Kidney tubule cell (primary cell): ENCODE measurements around the gene RBM33.

ENCODE experiments used
- DNase-seq: peaks from one replicate; pipeline ENCODE4 v3.0.0-alpha.2; 2018; ENCODE audit warnings: low spot score

The RBM33 gene

DNA sequence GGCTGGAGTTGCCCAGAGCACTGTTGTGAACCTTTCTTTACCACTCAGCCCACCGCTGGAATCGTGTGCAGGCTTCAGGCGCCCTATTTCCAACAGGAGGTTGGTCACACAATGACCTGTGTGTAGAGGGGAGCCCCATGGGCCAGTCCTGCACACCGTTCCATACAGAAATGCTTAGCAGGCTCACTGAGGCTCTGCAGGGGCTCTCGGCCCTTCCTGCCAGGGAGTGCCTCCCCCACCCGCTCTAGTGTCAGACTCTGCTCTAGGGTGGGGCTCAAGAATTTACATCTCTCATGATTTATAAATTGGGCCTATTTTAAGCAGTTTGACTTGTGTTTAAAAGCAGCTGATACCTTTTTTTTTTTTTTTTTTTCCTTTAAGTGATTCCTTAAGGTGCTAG is 125.8 kb downstream of the RBM33 start:
- DNase-seq: no peak

DNA sequence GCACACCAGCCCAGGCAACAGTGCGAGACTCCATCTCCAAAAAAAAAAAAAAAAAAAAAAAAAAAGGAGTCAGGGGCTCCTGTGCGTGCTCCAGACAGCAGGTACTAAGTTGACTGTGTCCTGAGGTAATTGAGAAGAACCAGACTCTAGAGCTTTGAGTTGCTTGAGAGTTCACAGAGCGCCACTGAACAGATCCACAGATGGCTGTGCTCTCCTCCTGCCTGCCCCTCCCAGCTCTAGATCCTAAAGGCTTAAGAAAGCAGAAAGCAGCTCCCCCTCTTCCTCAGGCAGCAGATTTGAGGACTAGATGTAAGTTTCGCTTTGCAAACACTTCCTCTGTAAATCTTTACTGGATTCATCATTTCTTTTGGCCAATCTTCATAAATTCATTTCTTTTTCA is 129.1 kb downstream of the RBM33 start:
- no peak for DNase-seq

DNA sequence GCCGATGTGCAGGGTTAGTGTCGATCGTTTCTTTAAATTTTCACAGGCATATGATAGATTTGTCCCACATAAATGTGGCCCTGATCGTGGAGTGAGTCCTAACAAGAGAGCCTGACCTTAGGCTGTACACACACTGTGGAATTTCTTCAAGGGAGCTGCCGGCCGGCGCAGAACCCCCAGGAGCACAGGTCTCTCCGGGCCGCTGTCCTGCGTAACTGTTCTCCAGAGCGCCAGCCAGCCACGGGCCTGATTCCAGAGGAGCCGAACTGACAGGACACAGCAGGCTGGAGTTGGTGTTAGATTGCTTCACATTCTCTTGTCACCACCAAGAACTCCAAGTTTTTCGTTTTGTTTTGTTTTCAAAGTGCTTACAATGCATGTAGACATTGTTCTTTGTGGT is 130.5 kb downstream of the RBM33 start:
- no peak for DNase-seq

DNA sequence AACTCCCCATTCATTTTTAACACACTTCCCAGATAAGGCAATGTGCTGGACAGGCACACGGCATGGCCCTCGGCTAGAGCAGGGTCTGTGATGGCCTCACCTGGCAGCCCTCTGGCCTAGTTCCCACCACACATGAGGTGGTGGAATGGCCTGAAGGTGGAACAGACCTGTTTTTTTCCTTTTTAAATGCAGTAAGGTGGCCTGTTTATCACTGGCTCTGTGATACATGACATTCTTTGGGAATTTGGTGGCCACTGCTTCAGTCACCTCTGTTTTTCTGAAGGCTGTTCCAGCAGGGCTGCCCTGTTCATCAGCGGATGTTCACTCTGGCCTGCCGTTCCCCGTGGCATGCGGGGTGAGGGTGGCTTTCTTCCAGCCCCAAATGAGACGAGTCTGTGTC is 131.2 kb downstream of the RBM33 start:
- DNase-seq: no peak

DNA sequence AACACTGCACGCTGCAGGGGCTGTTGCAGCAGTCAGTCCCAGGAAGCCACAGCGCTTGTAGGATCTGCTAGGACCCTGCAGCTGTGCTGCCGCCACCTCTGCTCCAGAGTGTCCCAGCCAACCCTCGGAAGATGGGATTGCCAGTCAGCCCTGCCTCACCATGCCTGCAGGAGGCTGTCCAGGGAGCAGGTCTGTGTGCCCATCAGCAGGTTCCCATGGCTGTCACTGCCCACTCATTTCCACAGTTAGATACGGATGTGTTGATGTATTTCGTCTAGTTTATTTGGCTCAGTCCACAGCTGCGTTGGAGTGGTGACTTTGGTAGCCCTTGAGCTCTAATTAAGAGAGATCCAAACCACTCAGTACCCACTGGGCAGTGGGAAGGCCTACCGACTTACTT is 132.1 kb downstream of the RBM33 start:
- DNase-seq: no peak

DNA sequence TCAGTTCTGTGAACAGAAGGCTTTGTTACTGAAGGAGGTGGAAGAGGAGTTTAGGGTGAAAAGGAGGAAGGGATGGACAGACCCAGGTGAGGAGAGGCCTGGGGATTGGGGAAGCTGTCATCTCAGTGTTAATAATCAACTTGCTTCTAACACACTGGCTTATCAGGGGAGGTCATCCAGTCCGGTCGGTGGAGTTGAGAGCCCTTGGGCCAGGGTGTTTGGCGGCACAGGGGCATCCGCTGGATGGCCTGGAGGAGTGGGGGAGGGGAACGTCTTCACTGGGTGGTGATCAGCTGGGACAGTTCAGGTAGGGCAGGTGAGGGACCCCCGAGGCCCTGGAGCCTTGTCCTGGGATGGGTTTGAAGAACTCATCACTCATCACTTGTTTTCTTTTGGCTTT is 133.9 kb downstream of the RBM33 start:
- no peak for DNase-seq

DNA sequence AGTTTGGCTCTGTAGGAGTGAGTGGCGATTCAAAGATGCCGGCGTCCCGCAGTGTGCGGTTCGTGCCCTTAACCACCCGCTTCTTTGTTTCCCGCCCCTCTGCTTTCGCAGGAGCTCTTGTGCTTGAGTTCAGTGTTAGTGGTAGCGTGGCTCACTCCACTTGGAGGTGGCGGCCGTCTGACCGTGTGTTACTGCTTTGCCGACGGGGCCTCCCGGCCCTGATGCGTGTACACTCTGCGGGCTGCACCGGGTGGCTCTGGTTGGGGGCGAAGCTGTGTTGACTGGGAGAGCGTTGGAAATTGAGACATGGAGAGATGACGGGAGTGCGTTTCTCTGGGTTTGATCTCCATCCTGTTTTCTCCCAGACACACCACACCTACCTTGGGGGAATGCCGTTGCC is 136.4 kb downstream of the RBM33 start:
- DNase-seq: no peak

DNA sequence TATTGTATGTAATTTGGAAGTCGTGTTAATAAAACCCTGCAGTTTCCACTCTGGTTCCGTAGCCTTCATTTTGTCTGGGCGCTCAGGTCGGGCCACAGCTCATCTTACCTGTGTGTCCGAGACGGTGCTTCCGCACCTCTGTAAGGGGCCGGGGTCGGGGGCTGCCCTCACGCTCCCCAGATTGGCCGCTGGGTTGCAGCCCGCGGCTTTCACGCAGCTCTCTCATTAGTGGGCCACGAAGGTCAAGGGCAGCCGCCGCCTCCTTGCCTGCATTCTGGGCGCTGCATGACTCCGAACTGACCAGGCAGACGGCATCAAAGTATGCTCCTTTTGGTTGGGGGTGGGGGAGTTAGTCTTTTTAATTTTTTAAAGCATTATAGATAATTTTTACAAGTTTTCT is 137.0 kb downstream of the RBM33 start:
- DNase-seq: no peak

DNA sequence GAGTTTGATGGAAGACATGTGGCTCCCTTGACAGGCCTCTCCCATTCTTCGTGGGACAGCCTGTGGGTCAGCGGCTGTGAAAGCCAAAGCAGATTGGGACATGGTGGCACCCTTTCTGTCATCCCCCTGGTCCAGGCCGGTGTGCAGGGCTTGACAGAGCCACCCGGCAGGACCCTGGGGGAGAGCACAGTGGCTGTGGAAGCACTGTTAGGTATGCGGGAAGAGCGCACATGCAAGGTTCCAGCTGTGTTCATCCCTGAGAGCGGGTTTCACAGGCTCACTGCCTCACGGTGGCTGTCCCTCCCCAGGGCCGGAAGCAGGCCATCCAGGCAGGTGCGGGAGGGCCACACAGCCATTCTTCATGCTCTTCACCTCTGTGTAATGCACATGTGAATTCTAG is 138.0 kb downstream of the RBM33 start:
- no peak for DNase-seq

DNA sequence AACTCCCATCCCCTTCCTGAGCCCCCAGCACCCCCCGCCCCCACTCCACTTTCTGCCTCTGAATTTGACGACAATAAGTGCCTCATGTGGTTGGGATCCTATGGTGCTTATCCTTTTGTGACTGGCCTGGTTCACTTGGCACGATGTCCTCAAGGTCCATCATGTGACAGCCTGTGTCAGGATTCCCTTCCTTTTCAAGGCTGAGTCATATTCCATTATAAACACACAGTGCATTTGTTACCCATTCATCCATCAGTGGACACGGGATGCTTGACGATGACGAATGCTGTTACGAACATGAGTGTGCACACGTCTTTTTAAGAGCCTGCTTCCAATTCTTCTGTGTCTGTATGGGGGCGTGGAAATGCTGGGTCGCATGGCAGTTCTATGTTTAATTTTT is 141.1 kb downstream of the RBM33 start:
- peak; percentile 65 for DNase-seq

DNA sequence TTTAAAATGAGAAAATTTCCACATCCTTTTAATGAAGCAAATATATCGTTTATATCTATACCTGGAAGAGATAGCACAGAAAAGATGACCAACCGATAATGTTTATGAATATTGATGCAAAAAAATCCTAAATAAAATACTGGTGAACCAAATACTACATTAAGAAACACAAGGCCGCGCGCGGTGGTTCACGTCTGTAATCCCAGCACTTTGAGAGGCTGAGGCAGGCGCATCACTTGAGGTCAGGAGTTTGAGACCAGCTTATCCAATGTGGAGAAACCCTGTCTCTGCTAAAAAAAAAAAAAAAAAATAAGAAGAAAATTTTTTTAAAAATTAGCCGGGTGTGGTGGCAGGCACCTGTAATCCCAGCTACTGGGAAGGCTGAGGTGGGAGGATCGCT is 142.0 kb downstream of the RBM33 start:
- DNase-seq: no peak

DNA sequence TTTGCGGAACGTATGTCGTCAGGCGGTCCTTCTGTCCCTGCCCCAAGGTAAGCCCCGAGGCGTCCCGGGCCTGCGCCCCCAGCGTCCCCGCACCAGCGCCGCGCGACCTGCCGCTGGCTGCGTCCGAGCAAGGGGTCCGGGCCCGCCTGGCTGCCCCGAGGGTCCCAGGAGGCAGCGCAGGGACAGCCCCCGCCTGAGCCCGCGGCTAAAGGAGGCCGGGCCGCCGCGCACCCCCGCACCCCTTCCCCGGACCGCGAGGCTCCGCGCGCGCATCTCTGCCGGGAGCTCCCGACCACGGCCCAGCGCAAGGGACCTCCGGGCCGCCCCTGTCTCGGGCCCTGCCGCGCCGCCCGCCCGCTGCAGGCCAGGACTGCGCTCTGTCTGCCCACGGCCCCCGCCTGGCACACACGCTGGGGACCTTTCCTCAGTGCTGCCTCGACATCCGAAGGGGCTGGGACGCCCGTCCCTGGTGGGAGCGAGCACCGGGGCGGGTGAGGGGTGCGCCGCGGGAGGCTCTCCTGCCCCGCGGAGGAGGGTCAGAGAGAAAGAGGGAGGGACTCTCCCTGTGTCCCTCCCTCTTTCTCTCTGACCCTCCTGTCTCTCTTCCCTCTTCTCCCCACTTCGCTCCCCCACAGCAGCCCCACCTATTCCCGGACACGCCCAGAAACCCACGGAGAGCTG is 142.8 kb downstream of the RBM33 start:
- no peak for DNase-seq

DNA sequence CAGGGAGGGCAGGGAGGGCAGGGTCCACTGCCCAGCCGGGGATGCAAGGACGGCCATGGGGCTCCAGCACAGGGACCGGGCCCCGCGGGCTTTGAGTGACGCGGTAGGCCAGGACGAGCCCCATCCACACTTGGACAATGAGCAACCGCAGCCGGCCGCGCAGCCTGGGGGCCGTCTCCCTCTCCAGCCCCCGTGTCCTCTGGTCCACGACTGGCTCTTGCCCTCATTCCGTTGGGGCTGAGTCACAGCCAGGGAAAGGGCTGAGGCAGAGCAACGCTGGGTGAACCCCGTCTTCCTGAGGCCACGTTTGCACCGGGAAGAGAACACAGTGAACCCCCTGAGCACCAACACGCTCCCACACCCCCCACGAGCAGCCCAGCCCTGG is 144.1 kb downstream of the RBM33 start:
- DNase-seq: no peak

DNA sequence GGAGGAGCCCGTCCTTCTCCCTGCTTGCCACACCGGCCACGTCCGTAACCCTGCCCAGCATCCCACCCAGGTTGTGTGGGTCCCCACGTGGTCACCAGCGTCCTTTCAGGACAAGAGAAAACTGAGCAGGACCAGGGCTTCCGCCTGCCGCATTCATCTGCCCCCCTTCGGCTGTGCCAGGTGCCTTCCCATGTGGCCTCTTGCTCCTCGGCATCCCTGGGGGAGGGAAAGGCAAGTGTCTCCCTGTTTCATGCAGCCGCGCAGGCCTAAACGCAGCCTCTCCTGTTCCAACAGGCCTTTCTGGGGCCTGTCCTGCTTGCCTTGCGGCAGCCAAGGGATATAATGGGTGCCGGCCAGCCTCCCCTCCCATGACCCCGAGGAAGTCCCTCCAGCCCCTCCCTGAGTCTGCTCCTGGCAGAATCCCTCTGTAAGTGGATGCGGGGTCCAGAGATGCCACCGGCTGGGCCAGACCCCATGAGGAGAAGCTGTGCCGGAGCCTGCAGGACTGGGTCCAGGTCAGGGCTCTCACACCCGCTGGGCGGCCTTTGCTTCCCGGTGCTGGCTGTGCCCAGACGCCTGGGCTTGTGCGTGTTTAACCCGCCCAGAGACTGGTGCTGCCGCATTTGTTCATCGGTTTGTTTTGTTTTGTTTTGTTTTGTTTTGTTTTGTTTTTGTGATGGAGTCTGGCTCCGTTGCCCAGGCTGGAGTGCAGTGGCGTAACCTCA is 144.7 kb downstream of the RBM33 start:
- DNase-seq: no peak

DNA sequence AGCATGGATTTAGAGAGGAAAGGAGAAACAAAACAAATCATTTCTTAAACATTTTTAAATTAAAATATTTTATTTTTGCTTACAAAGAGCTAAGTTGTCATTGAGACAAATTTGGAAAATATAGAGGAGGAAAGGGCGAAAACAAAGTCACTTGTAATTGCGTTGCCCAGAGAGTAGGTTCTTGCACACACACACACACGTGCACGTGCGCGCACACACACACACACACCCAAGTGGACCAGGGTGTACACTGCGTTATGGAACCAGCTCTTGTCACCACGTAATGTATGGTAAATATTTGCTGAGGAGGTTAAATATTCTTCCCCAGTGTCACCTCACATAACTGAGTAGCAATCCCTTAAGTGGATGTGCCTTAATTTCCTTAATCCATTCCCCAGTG is 146.2 kb downstream of the RBM33 start:
- no peak for DNase-seq

DNA sequence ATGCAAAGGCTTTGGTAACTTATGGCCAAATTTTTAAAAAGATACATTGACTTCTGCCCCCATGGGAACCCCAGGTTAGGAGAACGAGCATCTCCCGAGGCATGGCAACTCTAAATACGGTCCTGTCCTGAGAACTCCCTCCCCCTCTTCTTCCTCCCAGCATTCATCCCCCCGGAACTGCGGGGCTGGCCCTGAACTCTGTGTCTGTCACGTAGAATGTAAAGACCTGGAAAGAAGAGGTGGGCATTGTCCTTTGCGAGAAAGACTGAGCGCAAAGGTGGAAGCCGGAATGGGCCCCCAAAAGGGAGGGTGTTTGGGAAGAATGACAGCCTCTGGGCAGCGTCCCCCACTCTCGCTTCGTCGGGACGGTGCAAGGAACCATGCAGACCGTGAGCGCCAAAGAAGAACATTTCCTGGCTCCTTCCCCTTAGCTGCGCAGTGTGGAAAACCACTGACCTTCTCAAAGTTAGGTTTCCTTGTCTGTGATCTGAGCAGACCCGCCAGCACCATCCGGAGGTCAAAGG is 146.8 kb downstream of the RBM33 start:
- no peak for DNase-seq

DNA sequence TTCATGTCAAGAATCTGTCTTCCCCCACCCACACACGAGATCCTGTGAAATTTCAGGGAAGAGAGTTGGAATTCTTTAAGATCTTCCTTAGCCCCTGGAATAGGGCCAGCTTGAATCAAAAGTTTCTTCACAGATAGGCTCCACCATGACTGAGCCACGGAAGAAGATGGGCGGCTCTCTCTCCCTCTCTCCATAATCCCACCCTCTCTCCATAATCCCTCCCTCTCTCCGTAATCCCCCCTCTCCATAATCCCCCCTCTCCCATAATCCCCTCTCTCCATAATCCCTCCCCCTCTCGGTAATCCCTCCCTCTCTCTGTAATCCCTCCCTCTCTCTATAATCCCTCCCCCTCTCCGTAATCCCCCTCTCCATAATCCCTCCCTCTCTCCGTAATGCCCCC is 147.4 kb downstream of the RBM33 start:
- DNase-seq: no peak

DNA sequence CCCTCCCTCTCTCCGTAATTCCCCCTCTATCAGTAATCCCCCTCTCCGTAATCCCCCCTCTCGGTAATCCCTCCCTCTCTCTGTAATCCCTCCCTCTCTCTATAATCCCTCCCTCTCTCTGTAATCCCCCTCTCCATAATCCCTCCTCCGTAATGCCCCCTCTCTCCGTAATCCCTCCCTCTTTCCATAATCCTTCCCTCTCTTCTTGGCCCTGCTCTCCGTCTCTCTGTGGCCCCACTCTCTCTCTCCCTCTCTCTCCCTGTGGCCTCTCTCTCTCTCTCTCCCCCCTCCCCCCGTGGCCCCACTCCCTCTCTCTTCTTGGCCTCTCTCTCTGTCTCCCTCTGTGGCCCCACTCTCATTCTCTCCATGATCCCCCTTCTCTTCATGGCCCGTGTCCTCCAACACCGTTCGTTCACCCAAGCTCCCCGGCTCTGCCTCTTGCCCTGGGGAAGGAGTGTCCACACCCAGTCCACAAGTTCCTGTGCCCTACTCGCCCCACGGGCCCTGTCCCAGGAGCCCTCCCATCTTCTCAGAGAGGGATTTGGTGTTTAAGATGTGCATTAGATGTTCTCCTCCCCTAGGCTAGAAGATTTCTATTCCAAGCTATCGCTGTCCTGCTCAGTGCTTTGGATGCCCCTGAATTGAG is 148.0 kb downstream of the RBM33 start:
- no peak for DNase-seq

DNA sequence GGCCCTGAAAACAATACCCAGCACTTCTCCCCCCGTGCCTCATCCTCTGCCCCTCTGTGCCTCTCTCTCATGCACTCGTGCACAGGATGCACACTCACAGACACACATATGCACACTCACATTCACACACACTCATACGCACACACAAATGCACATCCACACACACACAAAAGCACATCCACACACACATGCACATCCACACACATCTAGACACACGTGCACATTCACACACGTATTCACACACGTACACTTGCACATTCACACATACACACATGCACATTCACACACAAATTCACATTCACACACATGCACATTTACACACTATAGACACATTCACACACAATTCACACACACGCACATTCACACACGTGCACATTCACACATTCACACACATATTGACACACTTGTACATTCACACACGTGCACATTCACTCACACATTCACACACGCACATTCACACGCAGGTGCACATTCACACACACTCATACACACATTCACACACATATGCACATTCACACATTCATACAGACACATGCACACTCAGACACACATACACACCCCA is 148.6 kb downstream of the RBM33 start:
- no peak for DNase-seq

DNA sequence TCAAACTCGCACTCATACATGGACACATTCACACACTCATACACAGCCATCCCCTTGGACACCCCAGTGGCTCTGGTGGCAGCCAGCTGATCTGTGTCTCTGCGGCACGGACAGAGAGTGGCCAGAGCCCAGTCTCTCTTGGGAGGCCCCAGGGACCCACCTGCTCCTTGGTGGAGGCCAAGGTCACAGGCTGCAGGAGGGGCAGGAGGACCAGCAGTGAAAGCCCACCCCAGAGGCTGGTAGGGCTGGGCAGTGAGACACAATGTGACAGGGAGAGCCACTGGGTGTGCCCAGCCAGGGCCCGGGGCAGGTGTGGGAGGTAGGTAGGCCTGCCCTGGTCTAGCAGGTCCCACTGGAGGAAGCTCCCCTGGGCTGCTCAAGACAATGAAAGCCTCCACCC is 149.3 kb downstream of the RBM33 start:
- no peak for DNase-seq

DNA sequence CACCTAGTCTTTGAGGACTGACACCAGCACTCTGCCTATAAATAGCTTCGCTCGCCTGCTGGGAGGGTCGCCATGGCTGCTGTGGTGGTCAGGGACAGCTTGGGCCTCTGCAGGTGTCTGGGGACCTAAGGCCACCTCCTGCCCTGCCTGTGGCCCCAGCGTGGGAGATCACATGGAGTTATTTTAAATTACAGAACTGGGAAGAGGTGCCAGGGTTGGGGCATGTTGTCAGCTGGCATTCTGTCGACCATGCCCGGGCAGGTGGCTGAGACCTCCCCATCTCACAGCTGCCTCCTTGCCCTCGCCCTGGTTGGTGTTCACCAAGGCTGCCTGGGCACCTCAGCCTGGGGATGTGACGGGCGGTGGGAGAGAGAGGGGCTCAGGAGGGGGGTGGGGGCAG is 149.7 kb downstream of the RBM33 start:
- no peak for DNase-seq

DNA sequence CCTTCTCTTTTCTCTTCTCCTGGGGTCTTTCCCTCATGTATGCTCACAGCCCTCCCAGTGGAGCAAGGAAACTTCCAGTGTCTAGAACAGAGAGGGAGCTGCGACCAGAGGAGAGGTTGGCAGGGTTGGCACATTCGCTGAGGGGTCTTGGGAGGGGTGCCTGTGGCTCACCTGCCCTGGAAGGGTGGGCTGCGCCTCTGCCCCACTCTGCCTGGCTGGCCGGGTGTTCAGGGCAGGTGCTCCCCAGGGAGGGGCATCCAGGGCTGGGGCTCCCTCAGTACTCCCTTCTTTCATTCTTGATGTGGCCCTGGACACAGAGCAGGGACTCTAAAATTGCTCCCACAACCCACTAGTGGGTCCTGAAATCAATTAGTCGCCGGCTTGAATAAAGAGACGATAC is 150.9 kb downstream of the RBM33 start:
- no peak for DNase-seq

DNA sequence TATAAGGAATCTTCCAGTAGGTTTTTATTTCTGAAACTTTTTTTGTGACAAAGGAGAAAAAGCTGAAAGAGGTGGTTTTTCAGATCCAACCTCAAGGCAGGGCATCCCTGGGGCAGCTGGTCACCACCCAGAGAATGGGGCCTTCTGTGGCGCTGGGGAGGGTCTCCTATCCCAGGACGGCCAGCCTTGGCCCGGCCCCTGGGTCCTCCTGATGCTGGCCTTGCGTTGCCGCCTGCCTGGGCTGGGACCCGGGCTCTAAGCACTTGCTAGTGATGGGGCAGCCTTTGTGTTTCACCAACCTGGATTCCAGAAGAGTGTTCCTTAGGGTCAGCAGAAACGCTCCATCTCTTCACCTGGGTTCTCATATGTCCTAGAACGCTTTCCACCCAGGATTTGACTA is 151.5 kb downstream of the RBM33 start:
- DNase-seq: no peak
